Measurements from ENCODE around the gene SGSM2. TPM values are rescaled to one million over a fixed set of nuclear protein-coding genes. Genes with fewer than 3 reads are reported as not detected.
A peak's percentile ranks its signal among the peaks of the same experiment; 100 is the strongest.

Gene SGSM2
- polyA plus RNA-seq, 1 donor = 50.0 TPM

DNA sequence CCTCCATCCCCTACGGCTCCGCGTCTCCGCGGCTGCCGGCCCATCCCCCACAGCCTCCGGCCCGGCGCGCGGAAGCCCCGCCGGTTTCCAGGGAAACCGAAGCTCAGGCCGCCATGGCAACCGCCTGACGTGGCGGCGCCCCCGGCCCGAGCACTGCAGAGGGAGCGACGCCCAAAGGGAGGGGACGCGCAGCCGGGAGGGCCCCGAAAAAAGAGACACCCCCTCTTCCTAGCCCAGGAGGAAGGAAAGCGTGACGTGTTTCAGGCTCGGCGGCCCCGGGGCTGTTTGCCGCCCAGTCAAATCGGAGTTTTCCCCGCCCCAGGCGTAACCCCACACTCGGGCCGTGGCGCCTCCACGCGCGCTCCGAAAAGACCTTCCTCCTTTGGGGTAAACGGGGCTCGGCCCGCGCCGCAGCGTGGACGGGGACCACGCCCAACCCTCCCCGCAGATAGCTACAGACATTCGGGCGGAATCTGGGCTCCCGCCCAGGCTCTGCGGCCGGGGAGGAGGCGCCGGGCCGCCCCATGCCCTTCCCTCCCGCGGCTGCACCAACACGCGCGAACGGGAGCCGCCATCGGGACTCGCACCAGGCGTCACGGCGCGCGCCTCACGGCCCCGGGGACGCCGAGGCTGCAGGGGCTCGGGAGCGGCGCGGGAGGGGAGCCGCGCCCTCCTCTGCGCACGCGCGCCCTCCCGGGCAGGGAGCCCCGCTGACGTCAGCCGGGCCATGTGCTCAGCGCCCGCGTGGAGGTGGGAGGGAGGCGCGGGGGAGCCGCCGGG is 56.1 kb downstream of the SGSM2 start:
- WGBS (ENCODE audit: insufficient coverage, low lambda C conversion rate) = no CpG with 5 or more reads among the region's 99 CpGs
- Histone ChIP-seq H3K4me1 (ENCODE audit: control insufficient read depth, insufficient read depth, low read length) (peaks cover 54% of the 10 kb centered on the region), H3K4me3 (ENCODE audit: low read length) (peak overlapping the region; percentile 71), H3K36me3 (ENCODE audit: control insufficient read depth, insufficient read depth, low read length) (peaks cover 7% of the 10 kb centered on the region), H3K27me3 (ENCODE audit: control insufficient read depth, insufficient read depth, low read length) (no peaks in the 10 kb centered on the region), H3K27ac (ENCODE audit: low read length) (peak overlapping the region; percentile 95), H3K9me3 (ENCODE audit: control insufficient read depth, low read depth, low read length) (no peaks in the 10 kb centered on the region)
- DNase-seq = peak; percentile 91 to 92

DNA sequence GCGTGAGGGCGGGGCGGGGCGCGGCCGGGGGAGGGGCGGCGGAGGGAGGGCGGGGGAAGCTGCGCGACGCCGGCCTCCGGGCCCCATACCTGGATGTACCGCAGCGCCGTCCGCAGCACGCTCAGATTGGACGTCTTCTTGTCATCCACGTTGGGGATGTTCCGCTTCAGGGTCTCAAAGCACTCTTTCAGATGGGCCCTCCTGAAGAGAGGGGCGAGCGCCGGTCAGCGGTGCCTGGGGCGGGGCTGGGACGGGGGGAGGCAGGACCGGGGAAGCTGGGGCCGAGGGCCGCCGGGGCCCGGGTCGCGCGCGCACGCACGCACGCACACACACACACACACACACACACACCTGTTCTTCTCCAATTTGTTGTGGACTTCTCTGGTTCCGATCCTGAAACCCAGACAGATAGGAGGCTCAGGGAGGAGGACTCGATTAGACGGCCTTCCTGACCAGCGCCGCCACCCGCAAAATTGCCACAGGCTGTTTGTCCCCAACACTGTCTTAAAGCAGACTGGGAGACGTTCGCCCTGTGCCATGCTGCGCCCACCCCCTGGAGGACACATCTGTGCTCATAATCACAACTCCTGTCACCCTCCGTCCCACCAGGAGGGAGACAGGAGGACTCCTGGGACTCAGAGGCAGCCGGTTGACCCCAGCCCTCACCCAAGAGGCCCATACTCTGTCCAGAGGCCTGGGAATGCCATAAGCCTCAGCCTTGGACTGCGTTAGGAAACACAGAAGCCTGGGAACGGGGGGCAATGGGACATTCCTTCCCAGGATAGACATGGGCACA is 56.9 kb downstream of the SGSM2 start:
- no CpG with 5 or more reads among the region's 53 CpGs for WGBS (ENCODE audit: insufficient coverage, low lambda C conversion rate)

DNA sequence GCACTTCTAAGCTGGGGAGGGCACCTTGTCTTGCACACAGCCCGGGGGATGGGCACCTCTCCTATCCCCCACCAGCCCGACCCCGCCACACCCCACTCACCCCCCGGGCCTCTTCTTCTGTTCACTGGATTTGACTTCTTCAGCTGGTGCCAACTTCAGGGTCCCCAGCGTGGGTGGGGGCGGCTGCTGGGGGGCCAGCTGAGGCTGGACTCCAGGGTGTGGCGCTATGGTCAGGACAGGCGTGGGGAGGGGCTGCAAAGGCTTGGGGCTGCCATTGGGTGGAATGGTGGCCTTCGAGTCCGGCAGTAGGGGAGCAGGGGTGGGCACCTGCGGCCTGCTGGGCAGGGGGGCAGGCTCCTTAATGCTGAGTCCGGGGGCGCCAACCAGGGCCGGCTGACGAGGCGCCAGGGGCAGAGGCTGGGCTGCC is 57.5 kb downstream of the SGSM2 start:
- Histone ChIP-seq H3K4me3 (ENCODE audit: low read length) (no peak overlapping the region), H3K4me1 (ENCODE audit: control insufficient read depth, insufficient read depth, low read length) (peaks cover 60% of the 10 kb centered on the region), H3K27me3 (ENCODE audit: control insufficient read depth, insufficient read depth, low read length) (no peaks in the 10 kb centered on the region), H3K9me3 (ENCODE audit: control insufficient read depth, low read depth, low read length) (no peaks in the 10 kb centered on the region), H3K27ac (ENCODE audit: low read length) (no peak overlapping the region), H3K36me3 (ENCODE audit: control insufficient read depth, insufficient read depth, low read length) (peaks cover 7% of the 10 kb centered on the region)
- no peak for DNase-seq
- no CpG with 5 or more reads among the region's 16 CpGs for WGBS (ENCODE audit: insufficient coverage, low lambda C conversion rate)

More for the DNA sequence above, 56.9 kb downstream of the SGSM2 start:
- Histone ChIP-seq H3K9me3 (ENCODE audit: control insufficient read depth, low read depth, low read length) (no peaks in the 10 kb centered on the region), H3K36me3 (ENCODE audit: control insufficient read depth, insufficient read depth, low read length) (peaks cover 7% of the 10 kb centered on the region), H3K27ac (ENCODE audit: low read length) (peak overlapping the region; percentile 5), H3K27me3 (ENCODE audit: control insufficient read depth, insufficient read depth, low read length) (no peaks in the 10 kb centered on the region), H3K4me3 (ENCODE audit: low read length) (no peak overlapping the region), H3K4me1 (ENCODE audit: control insufficient read depth, insufficient read depth, low read length) (peaks cover 60% of the 10 kb centered on the region)
- DNase-seq = no peak

DNA sequence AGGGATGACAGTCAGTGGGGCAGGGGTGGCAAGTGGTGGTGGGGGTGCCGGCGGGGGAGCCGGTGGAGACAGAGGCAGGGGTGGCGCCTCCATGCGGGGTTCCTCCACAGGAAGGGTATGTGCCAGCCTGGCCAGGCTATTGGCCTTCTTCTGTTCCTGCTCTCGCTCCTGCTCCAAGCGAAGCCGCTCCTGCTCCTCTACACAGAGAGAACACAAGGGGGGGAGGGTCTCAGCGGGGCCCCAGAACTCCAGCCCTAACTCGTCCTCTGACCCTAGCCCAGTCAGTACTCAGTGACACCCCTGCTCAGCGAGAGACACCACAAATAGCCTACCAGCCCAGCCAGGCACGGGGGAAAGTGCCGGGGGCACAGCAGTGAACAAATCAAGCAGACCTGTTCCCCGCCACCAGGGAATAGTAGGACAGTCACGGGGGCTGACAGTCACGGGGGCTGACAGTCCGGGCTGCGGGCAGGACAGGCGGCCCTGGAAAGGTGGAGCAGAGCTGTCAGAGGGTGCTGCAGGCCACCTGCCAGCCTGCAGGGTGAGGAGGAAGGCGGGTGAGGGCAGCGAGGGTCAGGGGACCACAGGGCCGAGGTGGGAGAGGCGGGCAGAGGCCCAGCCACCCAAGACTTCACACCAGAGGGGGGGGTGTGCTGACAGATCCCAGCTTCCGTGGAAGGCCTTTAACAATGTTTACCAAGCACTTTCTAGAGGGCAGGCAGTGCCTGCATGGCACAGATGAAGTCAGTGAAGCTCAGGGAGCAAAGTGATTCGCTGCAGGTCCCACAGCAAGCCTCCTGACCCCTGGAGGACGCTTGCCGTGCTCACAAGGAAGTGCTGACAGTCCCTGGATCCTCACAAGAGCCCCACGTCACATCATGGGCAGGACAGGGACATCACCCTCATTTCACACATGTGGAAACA is 58.2 kb downstream of the SGSM2 start:
- Histone ChIP-seq H3K36me3 (ENCODE audit: control insufficient read depth, insufficient read depth, low read length) (peaks cover under 1% of the 10 kb centered on the region), H3K4me3 (ENCODE audit: low read length) (peak overlapping the region; percentile 37), H3K27me3 (ENCODE audit: control insufficient read depth, insufficient read depth, low read length) (no peaks in the 10 kb centered on the region), H3K9me3 (ENCODE audit: control insufficient read depth, low read depth, low read length) (peaks cover 5% of the 10 kb centered on the region), H3K27ac (ENCODE audit: low read length) (peak overlapping the region; percentile 100), H3K4me1 (ENCODE audit: control insufficient read depth, insufficient read depth, low read length) (peaks cover 60% of the 10 kb centered on the region)
- DNase-seq = peak; percentile 50 to 66
- WGBS (ENCODE audit: insufficient coverage, low lambda C conversion rate) = 80% methylated on average over 1 of the region's 28 CpGs

DNA sequence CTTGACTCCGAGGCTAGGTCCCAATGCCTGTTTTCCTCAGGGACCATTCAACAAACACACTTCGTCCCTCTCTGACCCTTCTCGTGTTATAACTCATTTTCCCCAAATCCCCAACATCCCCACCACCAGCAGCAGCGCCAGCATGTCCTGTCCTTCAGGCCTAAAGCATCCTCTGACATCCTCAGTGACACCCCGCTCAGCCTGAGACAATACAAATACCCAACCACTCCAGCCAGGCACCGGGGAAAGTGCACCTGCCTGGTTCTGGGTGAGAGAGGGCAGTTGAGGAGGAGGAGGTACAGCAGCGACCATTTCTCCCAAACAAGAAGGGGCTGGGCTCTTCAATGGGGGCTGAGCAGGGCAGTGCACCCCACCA is 58.9 kb downstream of the SGSM2 start:
- Histone ChIP-seq H3K27ac (ENCODE audit: low read length) (peak overlapping the region; percentile 100), H3K4me1 (ENCODE audit: control insufficient read depth, insufficient read depth, low read length) (peaks cover 59% of the 10 kb centered on the region), H3K4me3 (ENCODE audit: low read length) (peak overlapping the region; percentile 37), H3K36me3 (ENCODE audit: control insufficient read depth, insufficient read depth, low read length) (no peaks in the 10 kb centered on the region), H3K27me3 (ENCODE audit: control insufficient read depth, insufficient read depth, low read length) (no peaks in the 10 kb centered on the region), H3K9me3 (ENCODE audit: control insufficient read depth, low read depth, low read length) (peaks cover 5% of the 10 kb centered on the region)
- WGBS (ENCODE audit: insufficient coverage, low lambda C conversion rate) = 82% methylated on average over 4 of the region's 7 CpGs
- DNase-seq = no peak

- H3K27me3 ChIP-seq (ENCODE audit: control insufficient read depth, insufficient read depth, low read length) = no peaks in the 10 kb centered on the region
- H3K9me3 ChIP-seq (ENCODE audit: control insufficient read depth, low read depth, low read length) = peaks cover 5% of the 10 kb centered on the region
- no CpG with 5 or more reads among the region's 34 CpGs for WGBS (ENCODE audit: insufficient coverage, low lambda C conversion rate)
- peak; percentile 93 to 97 for DNase-seq
- peaks cover 54% of the 10 kb centered on the region for H3K4me1 ChIP-seq (ENCODE audit: control insufficient read depth, insufficient read depth, low read length)
- H3K27ac ChIP-seq (ENCODE audit: low read length) = peak overlapping the region; percentile 100
- H3K4me3 ChIP-seq (ENCODE audit: low read length) = peak overlapping the region; percentile 37
- no peaks in the 10 kb centered on the region for H3K36me3 ChIP-seq (ENCODE audit: control insufficient read depth, insufficient read depth, low read length)
These were observed 59.4 kb downstream of the SGSM2 start for GRCh38 chr17:2396568-2397246.

GRCh38 chr17:2397247-2398171 is 60.2 kb downstream of the SGSM2 start:
- Histone ChIP-seq H3K4me3 (ENCODE audit: low read length) (no peak overlapping the region), H3K4me1 (ENCODE audit: control insufficient read depth, insufficient read depth, low read length) (peaks cover 52% of the 10 kb centered on the region), H3K36me3 (ENCODE audit: control insufficient read depth, insufficient read depth, low read length) (no peaks in the 10 kb centered on the region), H3K27ac (ENCODE audit: low read length) (peak overlapping the region; percentile 100), H3K9me3 (ENCODE audit: control insufficient read depth, low read depth, low read length) (peaks cover 5% of the 10 kb centered on the region), H3K27me3 (ENCODE audit: control insufficient read depth, insufficient read depth, low read length) (no peaks in the 10 kb centered on the region)
- DNase-seq = no peak
- WGBS (ENCODE audit: insufficient coverage, low lambda C conversion rate) = no CpG with 5 or more reads among the region's 12 CpGs

- H3K4me1 ChIP-seq (ENCODE audit: control insufficient read depth, insufficient read depth, low read length) = peaks cover 55% of the 10 kb centered on the region
- no CpG with 5 or more reads among the region's 10 CpGs for WGBS (ENCODE audit: insufficient coverage, low lambda C conversion rate)
- no peak for DNase-seq
- peak overlapping the region; percentile 100 for H3K27ac ChIP-seq (ENCODE audit: low read length)
- H3K4me3 ChIP-seq (ENCODE audit: low read length) = no peak overlapping the region
- no peaks in the 10 kb centered on the region for H3K27me3 ChIP-seq (ENCODE audit: control insufficient read depth, insufficient read depth, low read length)
- no peaks in the 10 kb centered on the region for H3K36me3 ChIP-seq (ENCODE audit: control insufficient read depth, insufficient read depth, low read length)
- H3K9me3 ChIP-seq (ENCODE audit: control insufficient read depth, low read depth, low read length) = peaks cover 5% of the 10 kb centered on the region
These were observed 60.9 kb downstream of the SGSM2 start for GRCh38 chr17:2398182-2398581.

All from large intestine (tissue), 3 donors.